Measurements from ENCODE around the gene TMEM132D.

DNA sequence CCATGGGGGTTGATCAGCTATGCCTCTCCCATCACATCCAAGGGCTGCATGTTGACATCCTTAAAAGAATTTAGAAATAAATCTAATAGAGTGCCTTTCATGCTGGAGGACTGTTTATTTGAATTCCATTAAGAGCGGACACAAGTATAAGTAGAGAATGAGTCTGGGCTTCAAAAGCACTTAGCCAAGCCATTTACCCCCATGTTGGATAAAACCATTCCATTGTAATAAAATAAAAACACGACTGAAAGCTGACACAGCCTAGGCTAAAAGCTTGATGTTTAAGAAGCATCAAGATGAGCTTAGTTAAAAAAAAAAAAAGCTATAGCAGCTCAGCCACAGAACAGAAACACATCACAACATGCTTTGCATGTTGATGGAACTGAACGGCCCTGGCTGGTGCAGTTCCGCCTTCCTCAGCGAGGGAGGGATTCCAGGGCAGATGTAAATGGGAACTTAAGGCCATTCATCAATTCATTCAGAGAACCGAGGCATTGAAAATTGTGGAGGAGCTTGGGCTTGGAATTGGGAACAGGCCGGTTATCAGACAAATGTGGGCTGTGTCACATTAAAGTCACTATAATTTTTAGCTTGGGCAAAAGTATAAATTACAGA is 41.2 kb downstream of the TMEM132D start:
- TF ChIP-seq, protein P1, sequence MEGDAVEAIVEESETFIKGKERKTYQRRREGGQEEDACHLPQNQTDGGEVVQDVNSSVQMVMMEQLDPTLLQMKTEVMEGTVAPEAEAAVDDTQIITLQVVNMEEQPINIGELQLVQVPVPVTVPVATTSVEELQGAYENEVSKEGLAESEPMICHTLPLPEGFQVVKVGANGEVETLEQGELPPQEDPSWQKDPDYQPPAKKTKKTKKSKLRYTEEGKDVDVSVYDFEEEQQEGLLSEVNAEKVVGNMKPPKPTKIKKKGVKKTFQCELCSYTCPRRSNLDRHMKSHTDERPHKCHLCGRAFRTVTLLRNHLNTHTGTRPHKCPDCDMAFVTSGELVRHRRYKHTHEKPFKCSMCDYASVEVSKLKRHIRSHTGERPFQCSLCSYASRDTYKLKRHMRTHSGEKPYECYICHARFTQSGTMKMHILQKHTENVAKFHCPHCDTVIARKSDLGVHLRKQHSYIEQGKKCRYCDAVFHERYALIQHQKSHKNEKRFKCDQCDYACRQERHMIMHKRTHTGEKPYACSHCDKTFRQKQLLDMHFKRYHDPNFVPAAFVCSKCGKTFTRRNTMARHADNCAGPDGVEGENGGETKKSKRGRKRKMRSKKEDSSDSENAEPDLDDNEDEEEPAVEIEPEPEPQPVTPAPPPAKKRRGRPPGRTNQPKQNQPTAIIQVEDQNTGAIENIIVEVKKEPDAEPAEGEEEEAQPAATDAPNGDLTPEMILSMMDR (IDR thresholded peaks at IDR 0.05; ENCODE audit: poor library complexity), result no peak
- TF ChIP-seq EZH2 (IDR thresholded peaks at IDR 0.05; ENCODE audit: borderline replicate concordance), result no peak
